ENCODE measurements around the gene KYNU.

Gene KYNU

DNA sequence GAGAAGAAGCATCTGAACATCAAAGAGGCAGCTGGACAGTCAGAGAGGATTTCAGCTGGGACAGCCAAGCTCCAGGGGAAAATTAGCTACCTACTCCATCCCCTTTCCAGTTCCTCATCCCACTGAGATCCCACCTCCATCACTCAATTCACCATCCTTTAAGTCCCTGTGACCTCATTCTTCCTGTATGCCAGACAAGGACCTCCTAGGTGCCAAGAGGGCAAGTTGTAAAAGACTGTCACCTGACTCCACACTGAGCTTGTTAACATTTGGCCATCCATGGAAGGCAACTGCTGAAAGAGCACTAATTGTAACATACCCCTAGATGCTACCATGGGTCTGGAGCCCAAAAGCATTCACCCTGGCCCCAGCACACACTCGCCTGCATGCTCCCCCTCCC is 97.8 kb downstream of the KYNU start:
- no peaks in the 10 kb centered on the region for H3K36me3 Mint-ChIP-seq
- CTCF ChIA-PET, result no interaction called here
- H3K4me3 Mint-ChIP-seq, result no peak overlapping the region

DNA sequence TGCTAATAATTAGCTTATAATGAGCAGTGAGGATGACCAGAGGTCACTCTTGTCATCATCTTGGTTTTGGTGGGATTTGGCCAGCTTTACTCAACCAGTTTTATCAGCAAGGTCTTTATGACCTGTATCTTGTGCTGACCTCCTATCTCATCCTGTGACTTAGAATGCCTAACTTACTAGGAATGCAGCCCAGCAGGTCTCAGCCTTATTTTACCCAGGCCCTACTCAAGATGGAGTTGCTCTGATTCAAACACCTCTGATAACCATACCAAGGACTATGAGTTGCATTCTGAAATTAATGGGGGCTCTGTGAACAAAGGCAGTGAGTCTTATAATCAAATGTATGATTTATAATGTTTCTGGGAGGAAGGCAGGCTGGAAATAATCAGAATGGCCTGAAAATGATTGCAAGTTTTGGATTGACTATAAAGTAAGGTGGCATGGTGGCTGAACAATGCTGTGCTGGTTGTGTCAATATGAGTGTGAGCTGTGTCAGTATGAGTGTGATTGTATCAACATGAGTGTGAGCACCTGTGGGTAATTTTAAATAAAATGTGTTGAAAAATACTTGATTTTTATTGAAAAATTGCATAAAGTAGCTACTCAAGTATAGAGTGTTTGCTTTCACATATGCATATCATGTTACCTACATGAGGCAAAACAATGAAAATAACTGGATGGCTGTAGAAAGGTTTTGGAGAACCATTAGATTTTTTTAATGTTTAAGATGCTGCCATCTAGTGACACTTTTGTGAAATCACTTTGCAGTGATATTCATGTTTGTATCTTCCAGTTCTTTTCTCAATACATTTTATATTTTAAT is 103.0 kb downstream of the KYNU start:
- H3K36me3 Mint-ChIP-seq, result no peaks in the 10 kb centered on the region

More for the DNA sequence above, 97.8 kb downstream of the KYNU start:
- no peaks in the 10 kb centered on the region for H3K4me1 Mint-ChIP-seq
- no peaks in the 10 kb centered on the region for H3K9me3 Mint-ChIP-seq
- H3K27ac Mint-ChIP-seq, result no peak overlapping the region
- peaks cover 3% of the 10 kb centered on the region for H3K27me3 Mint-ChIP-seq
- no peak for DNase-seq

DNA sequence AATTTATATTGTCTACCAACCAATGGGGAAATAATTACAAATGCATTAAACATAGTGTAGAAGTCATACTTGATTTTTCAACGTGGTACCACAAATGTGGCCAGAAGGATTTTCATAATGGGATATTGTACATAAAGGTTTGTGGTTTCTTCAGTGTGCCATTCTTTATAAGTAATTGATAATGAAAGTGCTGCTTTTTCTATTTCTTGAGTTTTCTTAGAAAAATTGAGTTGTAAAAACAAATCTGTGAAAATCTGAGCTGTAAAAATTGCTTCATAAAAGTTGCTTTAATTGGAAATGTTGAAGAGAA is 103.6 kb downstream of the KYNU start:
- Mint-ChIP-seq H3K4me3 (no peak overlapping the region), H3K27me3 (peaks cover 3% of the 10 kb centered on the region), H3K4me1 (no peaks in the 10 kb centered on the region), H3K36me3 (no peaks in the 10 kb centered on the region), H3K9me3 (no peaks in the 10 kb centered on the region), H3K27ac (no peak overlapping the region)
- CTCF ChIA-PET, result interaction anchor here (1.0 kb wide), 1 partner anchor 16 kb away, joined by 3 read pairs; no protein-coding TSS in a partner anchor
- no peak for DNase-seq

More for the DNA sequence above, 103.0 kb downstream of the KYNU start:
- peaks cover 3% of the 10 kb centered on the region for H3K27me3 Mint-ChIP-seq
- no peak overlapping the region for H3K27ac Mint-ChIP-seq
- CTCF ChIA-PET, result interaction anchor here (1.0 to 1.6 kb wide), 4 partner anchors 9 to 74 kb away, joined by 3 to 7 read pairs (median 3); no protein-coding TSS in a partner anchor
- H3K4me1 Mint-ChIP-seq, result no peaks in the 10 kb centered on the region
- DNase-seq, result no peak
- no peaks in the 10 kb centered on the region for H3K9me3 Mint-ChIP-seq
- no peak overlapping the region for H3K4me3 Mint-ChIP-seq

DNA sequence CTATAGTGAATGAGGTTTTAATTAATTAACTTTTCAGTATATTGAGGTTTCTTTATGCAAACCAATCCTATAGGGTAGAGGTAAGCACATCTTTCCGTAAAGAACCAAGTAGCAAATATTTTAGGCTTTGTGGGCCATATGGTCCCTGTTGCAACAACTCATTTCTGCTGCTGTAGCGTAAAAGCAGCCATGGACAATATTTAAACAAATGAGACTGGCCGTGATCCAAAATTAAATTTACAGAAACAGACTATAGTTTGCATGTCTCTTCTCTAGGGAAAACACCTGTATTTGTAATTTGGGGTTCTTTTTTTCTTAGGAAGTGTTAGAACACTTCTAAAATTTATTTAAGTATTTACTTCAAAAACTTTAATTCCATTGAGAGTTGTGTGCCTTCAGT is 104.3 kb downstream of the KYNU start:
- no peaks in the 10 kb centered on the region for H3K36me3 Mint-ChIP-seq
- CTCF ChIA-PET, result interaction anchor here (1.0 kb wide), 1 partner anchor 17 kb away, joined by 3 read pairs; no protein-coding TSS in a partner anchor

DNA sequence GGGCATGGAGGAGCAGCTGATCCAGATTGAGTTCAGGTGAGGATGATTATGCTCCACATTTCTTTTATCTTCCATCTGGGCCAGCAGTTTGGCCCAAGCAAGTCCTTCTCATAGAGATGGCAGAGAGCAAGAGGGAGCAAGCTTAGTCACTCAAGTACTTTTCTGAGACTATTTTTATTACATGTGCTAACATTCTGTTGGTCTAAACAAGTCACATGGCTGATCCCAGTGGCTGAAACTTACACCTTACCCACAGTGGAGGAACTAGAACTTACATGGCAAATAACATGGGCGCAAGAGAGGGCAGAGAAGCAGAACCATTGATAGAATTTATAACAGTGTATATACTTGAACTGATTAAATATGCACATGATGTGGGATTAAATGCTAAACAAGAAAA is 105.7 kb downstream of the KYNU start:
- H3K27ac Mint-ChIP-seq, result no peak overlapping the region
- H3K27me3 Mint-ChIP-seq, result peaks cover 3% of the 10 kb centered on the region
- no peak overlapping the region for H3K4me3 Mint-ChIP-seq

More for the DNA sequence above, 104.3 kb downstream of the KYNU start:
- no peak overlapping the region for H3K27ac Mint-ChIP-seq
- peaks cover 3% of the 10 kb centered on the region for H3K27me3 Mint-ChIP-seq
- H3K4me3 Mint-ChIP-seq, result no peak overlapping the region
- no peaks in the 10 kb centered on the region for H3K9me3 Mint-ChIP-seq
- no peaks in the 10 kb centered on the region for H3K4me1 Mint-ChIP-seq
- no peak for DNase-seq

DNA sequence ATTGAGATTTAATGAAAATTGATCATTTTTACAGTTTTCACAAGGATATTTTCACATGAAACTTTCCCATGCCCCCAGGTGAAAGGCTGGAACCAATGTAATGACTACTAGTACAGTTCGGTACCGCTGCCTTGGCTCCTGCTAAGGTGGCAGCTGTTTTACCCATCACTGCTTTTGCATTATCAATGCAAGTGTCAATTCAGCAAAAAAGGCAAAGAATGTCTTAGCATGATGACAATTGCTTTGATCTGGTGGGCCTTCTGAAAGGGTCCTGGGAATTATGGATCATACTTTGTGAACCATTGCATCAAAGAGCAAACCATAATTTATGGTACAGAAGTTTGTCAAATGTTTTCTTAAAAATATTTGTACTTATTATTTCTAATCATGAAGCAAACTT is 107.2 kb downstream of the KYNU start:
- Mint-ChIP-seq H3K36me3 (no peaks in the 10 kb centered on the region), H3K27me3 (peaks cover 3% of the 10 kb centered on the region), H3K27ac (no peak overlapping the region), H3K9me3 (no peaks in the 10 kb centered on the region), H3K4me3 (no peak overlapping the region), H3K4me1 (no peaks in the 10 kb centered on the region)
- no peak for DNase-seq
- CTCF ChIA-PET, result no interaction called here

More for the DNA sequence above, 105.7 kb downstream of the KYNU start:
- Mint-ChIP-seq H3K9me3 (no peaks in the 10 kb centered on the region), H3K36me3 (no peaks in the 10 kb centered on the region), H3K4me1 (no peaks in the 10 kb centered on the region)
- CTCF ChIA-PET, result no interaction called here
- no peak for DNase-seq

DNA sequence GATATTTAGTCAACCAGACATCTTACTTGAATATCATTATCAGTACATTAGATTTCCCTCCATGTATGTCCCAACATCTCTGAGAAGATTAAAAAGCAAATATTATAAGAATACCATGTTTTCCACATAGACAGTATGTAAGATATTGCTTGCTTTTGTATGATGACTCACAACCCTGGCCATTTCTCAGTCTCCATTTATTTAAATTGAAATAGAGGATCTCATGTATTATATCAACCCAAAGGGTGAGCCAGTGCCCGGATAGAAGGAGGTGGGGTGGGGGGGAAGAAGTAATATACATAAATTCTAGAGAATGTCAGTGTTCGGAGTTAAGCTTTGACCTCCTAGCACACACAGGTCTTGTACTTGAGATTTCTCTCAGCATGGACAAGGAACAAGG is 109.6 kb downstream of the KYNU start:
- Mint-ChIP-seq H3K27me3 (peaks cover 3% of the 10 kb centered on the region), H3K9me3 (no peaks in the 10 kb centered on the region), H3K36me3 (no peaks in the 10 kb centered on the region), H3K4me3 (no peak overlapping the region), H3K27ac (no peak overlapping the region), H3K4me1 (no peaks in the 10 kb centered on the region)
- CTCF ChIA-PET, result interaction anchor here (0.8 kb wide), 1 partner anchor 743 kb away, joined by 3 read pairs; no protein-coding TSS in a partner anchor
- DNase-seq, result no peak

DNA sequence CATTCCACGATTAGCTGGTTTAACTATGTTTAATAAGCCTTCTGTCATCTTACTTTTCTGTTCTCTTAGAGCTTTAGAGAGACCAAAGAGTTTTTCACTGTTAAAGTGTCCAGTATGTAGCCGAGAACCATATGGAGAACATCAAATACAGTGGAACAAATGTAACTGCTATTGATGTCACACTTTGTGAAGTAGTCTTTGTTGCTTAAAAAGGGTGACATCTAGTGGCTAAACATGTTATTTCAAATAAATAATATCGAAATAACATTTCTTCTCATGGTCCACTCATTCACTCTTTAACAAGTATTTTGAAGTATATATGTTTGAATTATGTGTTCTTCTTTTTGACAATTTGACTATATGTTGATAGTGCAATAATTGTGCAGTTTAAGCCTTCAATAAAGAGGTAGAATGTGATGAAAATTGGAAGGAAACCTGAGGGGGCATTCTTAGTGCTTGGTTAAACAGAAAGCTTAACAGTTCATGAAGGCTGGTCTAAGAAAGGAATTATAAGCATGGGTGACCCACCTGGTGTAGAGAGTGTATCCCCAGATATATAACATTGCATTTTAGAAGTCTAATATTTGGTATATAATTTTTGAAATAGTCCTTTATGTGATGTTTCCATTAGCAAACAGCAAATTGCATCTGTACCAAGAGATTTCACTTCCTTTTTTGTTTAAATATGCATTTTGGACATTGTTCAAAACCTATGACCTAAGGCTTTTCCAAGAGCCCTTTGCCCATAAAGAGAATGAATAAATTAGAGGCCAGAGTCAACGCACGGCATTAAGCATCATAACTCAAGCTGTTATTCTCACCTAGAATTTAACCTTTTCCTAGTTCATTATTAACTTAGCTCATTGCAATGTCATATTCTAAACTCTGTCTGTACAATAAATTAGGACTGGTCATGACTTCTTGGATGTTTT is 112.1 kb downstream of the KYNU start:
- Mint-ChIP-seq H3K9me3 (no peaks in the 10 kb centered on the region), H3K36me3 (no peaks in the 10 kb centered on the region), H3K4me1 (no peaks in the 10 kb centered on the region), H3K4me3 (no peak overlapping the region), H3K27ac (no peak overlapping the region), H3K27me3 (peaks cover 4% of the 10 kb centered on the region)
- CTCF ChIA-PET, result interaction anchor here (0.6 to 1.5 kb wide), 7 partner anchors 9 to 25 kb away, joined by 3 to 7 read pairs (median 4); no protein-coding TSS in a partner anchor
- DNase-seq, result no peak

DNA sequence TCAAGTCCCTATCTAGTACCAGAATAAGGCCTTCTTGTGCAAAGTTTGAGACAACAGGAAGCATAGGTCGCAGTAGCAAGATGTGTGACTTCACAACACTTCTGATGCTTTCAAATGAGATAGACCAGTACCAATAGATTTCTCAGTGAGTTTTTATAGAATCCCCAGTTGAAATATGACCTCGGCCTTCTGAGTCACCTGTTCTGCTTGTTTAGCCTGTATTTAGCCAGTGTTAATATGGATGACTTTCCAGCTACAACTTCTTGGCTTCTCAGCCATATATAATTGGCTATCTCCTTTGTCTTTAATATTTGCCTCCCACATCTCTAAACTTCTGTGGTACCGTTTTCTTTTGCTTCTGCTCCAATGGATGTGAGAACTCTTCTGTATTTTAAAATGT is 113.8 kb downstream of the KYNU start:
- Mint-ChIP-seq H3K36me3 (no peaks in the 10 kb centered on the region), H3K9me3 (no peaks in the 10 kb centered on the region), H3K27me3 (peaks cover 7% of the 10 kb centered on the region), H3K4me3 (no peak overlapping the region), H3K4me1 (no peaks in the 10 kb centered on the region), H3K27ac (no peak overlapping the region)
- CTCF ChIA-PET, result no interaction called here
- DNase-seq, result no peak

DNA sequence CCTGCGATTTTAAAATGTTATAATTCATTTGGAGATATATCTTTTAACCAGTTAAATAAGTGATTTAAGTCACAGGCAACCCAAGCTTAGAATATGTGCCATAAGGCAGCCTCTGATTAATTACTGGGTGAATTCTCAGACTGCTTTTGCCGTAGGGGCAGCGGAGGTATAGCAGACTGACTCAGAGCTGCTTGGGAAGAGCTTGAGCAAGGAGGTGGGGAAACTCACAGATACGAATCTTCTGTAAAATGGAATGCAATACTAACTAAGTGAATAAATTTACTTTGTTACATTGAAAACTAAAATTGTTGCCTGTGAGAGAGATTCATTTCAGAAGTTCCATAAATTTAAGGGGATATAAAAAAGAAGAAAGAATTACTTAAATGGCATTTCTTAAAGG is 115.4 kb downstream of the KYNU start:
- DNase-seq, result no peak
- CTCF ChIA-PET, result no interaction called here
- no peaks in the 10 kb centered on the region for H3K36me3 Mint-ChIP-seq
- no peaks in the 10 kb centered on the region for H3K4me1 Mint-ChIP-seq
- H3K9me3 Mint-ChIP-seq, result no peaks in the 10 kb centered on the region
- no peak overlapping the region for H3K27ac Mint-ChIP-seq
- no peak overlapping the region for H3K4me3 Mint-ChIP-seq
- peaks cover 13% of the 10 kb centered on the region for H3K27me3 Mint-ChIP-seq

DNA sequence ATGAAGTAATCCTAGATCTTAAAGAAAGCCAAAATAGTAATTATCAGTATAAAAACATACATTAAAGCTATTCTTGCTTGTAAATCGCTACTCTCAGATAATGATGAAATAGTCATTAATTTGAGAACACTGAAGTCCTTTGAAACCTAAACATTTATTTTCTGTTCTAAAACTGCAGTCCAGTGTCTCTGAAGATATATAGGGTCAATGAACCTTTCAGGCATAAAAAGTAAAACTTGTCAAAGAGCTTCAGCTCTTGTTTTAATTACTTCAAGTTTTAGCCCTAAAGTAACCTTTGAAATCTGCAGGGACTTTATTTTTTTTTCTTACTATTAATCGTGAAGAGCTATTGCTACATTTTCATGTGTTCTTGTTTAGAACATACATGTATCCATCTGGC is 116.3 kb downstream of the KYNU start:
- no peaks in the 10 kb centered on the region for H3K4me1 Mint-ChIP-seq
- H3K27me3 Mint-ChIP-seq, result peaks cover 13% of the 10 kb centered on the region
- DNase-seq, result no peak
- CTCF ChIA-PET, result interaction anchor here (1.0 kb wide), 1 partner anchor 14 kb away, joined by 3 read pairs; no protein-coding TSS in a partner anchor
- no peaks in the 10 kb centered on the region for H3K9me3 Mint-ChIP-seq
- H3K4me3 Mint-ChIP-seq, result no peak overlapping the region
- no peaks in the 10 kb centered on the region for H3K36me3 Mint-ChIP-seq
- no peak overlapping the region for H3K27ac Mint-ChIP-seq

DNA sequence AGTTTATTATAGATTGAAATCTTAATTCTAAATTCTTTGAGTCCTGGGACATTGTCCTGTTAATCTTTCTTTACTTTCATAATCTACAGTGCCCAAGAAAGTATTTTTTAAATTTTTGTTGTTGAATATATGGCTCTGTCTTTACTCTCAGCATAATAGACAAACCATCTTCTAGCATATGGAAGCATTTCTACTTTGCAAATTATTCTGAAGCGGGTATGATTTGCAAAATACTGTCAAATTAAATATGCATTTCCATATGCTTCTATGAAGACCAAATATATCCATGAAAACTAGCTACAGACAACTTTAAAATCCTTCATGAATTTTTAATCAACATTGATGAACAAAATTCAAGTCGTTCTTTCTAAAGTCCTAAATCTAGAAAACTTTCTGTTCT is 117.2 kb downstream of the KYNU start:
- H3K9me3 Mint-ChIP-seq, result no peaks in the 10 kb centered on the region
- H3K4me3 Mint-ChIP-seq, result no peak overlapping the region
- H3K4me1 Mint-ChIP-seq, result no peaks in the 10 kb centered on the region
- peaks cover 13% of the 10 kb centered on the region for H3K27me3 Mint-ChIP-seq
- no peak overlapping the region for H3K27ac Mint-ChIP-seq
- DNase-seq, result no peak
- H3K36me3 Mint-ChIP-seq, result no peaks in the 10 kb centered on the region
- CTCF ChIA-PET, result no interaction called here

DNA sequence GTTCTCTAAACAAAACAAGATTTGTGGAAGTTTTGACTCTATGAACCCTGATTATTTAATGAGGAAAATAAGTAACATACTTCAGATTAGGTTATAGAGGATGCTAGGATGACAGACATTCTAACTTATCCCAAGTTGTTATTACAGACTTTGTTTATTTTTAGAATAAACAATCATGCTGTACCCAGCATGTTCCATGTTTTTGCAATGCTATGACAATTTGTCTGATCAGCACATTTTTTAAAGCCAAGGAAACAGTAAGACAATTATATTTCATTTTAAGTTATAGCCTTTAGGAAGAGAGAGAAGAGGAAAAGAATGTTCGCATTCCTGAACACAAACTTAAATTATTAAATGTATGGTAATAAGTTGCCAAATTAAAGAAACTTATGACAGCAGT is 119.8 kb downstream of the KYNU start:
- DNase-seq, result no peak
- Mint-ChIP-seq H3K27me3 (peaks cover 13% of the 10 kb centered on the region), H3K9me3 (no peaks in the 10 kb centered on the region), H3K4me3 (no peak overlapping the region), H3K4me1 (no peaks in the 10 kb centered on the region), H3K27ac (no peak overlapping the region), H3K36me3 (no peaks in the 10 kb centered on the region)
- CTCF ChIA-PET, result no interaction called here

DNA sequence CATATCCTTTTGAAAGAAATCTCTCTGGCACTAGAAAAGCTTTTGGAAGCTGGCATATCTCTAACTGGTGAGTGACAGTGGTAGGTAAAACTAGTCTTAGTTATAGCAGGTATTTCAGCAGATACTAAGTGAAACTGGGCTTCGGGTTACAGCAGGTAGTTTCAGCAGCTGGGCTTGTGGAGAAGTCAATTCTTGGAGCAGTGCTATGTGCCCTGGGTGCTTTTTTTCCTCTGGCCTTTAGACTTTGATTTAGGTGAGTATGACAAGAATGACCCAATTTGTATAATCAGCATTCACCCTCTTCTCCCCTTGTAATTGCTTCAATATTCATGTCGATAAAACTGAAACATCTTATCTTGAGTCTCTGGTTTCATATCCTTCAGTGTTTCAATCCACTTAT is 123.1 kb downstream of the KYNU start:
- CTCF ChIA-PET, result no interaction called here
- DNase-seq, result no peak
- no peaks in the 10 kb centered on the region for H3K4me1 Mint-ChIP-seq
- no peaks in the 10 kb centered on the region for H3K36me3 Mint-ChIP-seq
- H3K9me3 Mint-ChIP-seq, result no peaks in the 10 kb centered on the region
- H3K27me3 Mint-ChIP-seq, result peaks cover 10% of the 10 kb centered on the region
- H3K4me3 Mint-ChIP-seq, result no peak overlapping the region
- H3K27ac Mint-ChIP-seq, result no peak overlapping the region
